Lung (tissue), 12 donors: Measurements from ENCODE around the gene SH3PXD2A. TPM values are rescaled to one million over a fixed set of nuclear protein-coding genes. Genes with fewer than 3 reads are reported as not detected.

ENCODE experiments used
- ATAC-seq: fragments of 200-7000 bp; cut with Tn5 transposase; one replicate; pipeline ENCODE4 v1.9.1; 2020; ENCODE audit warnings: moderate number of reproducible peaks; ENCODE audit not compliant: insufficient read depth, low FRiP score
- DNase-seq, 3 donors: peaks; one replicate each; pipeline ENCODE4 v3.0.0-alpha.2; 2013 to 2017
- H3K27ac ChIP-seq, 2 donors: one replicate each; pipeline ENCODE4 v1.5.1; 2013; ENCODE audit warnings: mild to moderate bottlenecking in 2 of 2, moderate library complexity in 2 of 2, control low read depth in 1 of 2, inconsistent platforms in 1 of 2, low read depth in 1 of 2, low read length in 1 of 2
- H3K27me3 ChIP-seq, 3 donors: one replicate each; pipeline ENCODE4 v1.5.1; 2013; ENCODE audit warnings: low read length in 2 of 3; ENCODE audit not compliant: control insufficient read depth in 3 of 3, insufficient read depth in 3 of 3
- H3K36me3 ChIP-seq, 4 donors: one replicate each; pipeline ENCODE4 v1.5.1; 2013; ENCODE audit warnings: low read length in 4 of 4, mild to moderate bottlenecking in 1 of 4, moderate library complexity in 1 of 4; ENCODE audit not compliant: control insufficient read depth in 4 of 4, insufficient read depth in 4 of 4
- H3K4me1 ChIP-seq, 5 donors: one replicate each; pipeline ENCODE4 v1.5.1; 2013; ENCODE audit warnings: low read length in 5 of 5, mild to moderate bottlenecking in 2 of 5, moderate library complexity in 1 of 5; ENCODE audit not compliant: control insufficient read depth in 5 of 5, insufficient read depth in 5 of 5
- H3K4me3 ChIP-seq: one replicate; pipeline ENCODE4 v1.5.1; 2013; ENCODE audit warnings: mild to moderate bottlenecking, control low read depth, moderate library complexity
- H3K9ac ChIP-seq, 2 donors: one replicate each; pipeline ENCODE4 v1.5.1; 2013; ENCODE audit warnings: low read length in 2 of 2, control low read depth in 1 of 2; ENCODE audit not compliant: insufficient read depth in 1 of 2
- H3K9me3 ChIP-seq, 4 donors: one replicate each; pipeline ENCODE4 v1.5.1; 2013; ENCODE audit warnings: low read length in 3 of 4, mild to moderate bottlenecking in 1 of 4, moderate library complexity in 1 of 4; ENCODE audit not compliant: control insufficient read depth in 4 of 4, insufficient read depth in 3 of 4
- WGBS, 2 donors: extraction: QIAGEN DNeasy Blood & Tissue Kit; methylation state at CpG; one replicate each; pipeline ENCODE4 v1.1.7; 2013; 5-methylcytosine and 5-hydroxymethylcytosine counted together
- polyA plus RNA-seq, 2 donors: library from polyadenylated mRNA; stranded (reverse); fragments of 200-250 nt; gene quantifications; one replicate each; pipeline ENCODE4 v1.2.1, GENCODE V29; 2013
- total RNA-seq, 2 donors: library from RNA; depleted of rRNA in 1 of 2; stranded (reverse); fragments of >200 nt in 1 of 2; gene quantifications; one replicate each; pipeline ENCODE4 v1.2.1, GENCODE V29; 2014 to 2021
- TF ChIP-seq, protein P1 (sequence below): IDR thresholded peaks from 2 replicates; pipeline ENCODE4 v1.5.1; 2012; ENCODE audit warnings: mild to moderate bottlenecking; ENCODE audit errors: control extremely low read depth, extremely low read depth
- donor health status: control.
- donor health status: control.
- donor health status: Bipolar disorder and iron deficiency.
- donor health status: healthy.
- donor health status: DM: yes; HTN: yes; CAD: no.

Gene SH3PXD2A
- total and polyA plus RNA-seq, 4 donors: 9.9 to 53.2 (median 29.2) TPM

- 95 to 99% methylated on average over 4 of the region's 4 CpGs for WGBS, 2 donors
- no peak for DNase-seq
- TF ChIP-seq, protein P1, sequence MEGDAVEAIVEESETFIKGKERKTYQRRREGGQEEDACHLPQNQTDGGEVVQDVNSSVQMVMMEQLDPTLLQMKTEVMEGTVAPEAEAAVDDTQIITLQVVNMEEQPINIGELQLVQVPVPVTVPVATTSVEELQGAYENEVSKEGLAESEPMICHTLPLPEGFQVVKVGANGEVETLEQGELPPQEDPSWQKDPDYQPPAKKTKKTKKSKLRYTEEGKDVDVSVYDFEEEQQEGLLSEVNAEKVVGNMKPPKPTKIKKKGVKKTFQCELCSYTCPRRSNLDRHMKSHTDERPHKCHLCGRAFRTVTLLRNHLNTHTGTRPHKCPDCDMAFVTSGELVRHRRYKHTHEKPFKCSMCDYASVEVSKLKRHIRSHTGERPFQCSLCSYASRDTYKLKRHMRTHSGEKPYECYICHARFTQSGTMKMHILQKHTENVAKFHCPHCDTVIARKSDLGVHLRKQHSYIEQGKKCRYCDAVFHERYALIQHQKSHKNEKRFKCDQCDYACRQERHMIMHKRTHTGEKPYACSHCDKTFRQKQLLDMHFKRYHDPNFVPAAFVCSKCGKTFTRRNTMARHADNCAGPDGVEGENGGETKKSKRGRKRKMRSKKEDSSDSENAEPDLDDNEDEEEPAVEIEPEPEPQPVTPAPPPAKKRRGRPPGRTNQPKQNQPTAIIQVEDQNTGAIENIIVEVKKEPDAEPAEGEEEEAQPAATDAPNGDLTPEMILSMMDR: no peak
- H3K4me3 ChIP-seq: no peak overlapping the region
- H3K36me3 ChIP-seq: peaks cover 0 to 5% (median under 1%) of the 10 kb centered on the region in 4 donors
- peaks cover 0 to 9% (median 8%) of the 10 kb centered on the region in 3 donors for H3K27me3 ChIP-seq
- H3K4me1 ChIP-seq: peaks cover 0 to 16% (median 8%) of the 10 kb centered on the region in 5 donors
- no peak overlapping the region for H3K9ac ChIP-seq
- peaks cover 0 to 6% (median 0%) of the 10 kb centered on the region in 4 donors for H3K9me3 ChIP-seq
- no peak overlapping the region for H3K27ac ChIP-seq
- ATAC-seq: no peak
Measured at GRCh38 chr10:103697787-103698186, 157.6 kb downstream of the SH3PXD2A start.

DNA sequence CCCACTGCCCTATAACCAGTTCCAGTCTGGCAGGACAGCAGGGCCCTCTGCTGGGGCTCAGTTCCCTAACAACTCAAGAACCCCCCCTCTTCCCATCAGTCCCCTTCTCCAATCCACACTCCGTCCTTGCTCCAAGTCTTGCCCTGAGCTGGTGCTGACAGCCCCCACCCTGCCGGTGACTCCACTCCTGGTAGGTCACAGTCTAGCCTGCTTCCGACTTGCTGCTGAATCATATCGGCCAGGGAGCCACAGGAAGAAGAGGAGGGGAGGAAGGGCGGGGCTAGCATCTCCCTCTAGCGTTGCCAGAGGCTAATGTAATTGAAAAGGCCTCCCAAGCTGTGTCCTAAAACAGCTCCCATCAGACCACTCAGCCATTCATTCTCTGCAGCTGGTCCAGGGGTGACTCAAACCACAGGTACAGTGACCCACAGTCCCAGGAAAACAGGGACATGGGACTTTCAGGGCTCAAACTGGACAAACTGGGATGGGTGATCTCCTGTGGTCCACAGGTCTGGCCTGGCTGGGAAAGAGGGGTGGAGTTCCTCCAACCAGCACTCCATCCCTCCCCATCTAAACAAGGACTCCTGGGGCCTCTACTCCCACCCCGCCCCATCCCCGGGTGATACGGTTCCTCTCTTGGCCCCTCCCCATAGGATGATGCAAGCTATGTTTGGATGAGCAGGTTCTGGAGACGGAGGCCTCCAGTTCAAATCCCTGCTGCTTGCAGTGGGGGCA is 158.8 kb downstream of the SH3PXD2A start:
- peak; percentile 33 for ATAC-seq
- H3K27ac ChIP-seq: no peak overlapping the region

DNA sequence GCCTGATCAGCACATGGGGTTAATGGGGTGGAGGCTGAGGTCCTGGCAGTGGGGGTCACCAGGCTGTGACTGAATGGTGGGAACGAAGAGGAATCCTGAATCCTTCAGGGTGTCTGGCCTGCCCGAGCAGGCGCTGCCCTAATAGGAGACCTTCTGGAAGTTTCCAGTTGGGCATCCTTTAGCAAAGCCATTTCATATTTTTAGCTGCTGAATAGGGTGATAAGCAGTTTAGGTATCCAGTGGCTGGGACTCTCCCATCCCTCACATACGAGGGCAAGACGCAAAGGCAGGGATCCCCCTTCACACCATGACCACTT is 159.3 kb downstream of the SH3PXD2A start:
- H3K36me3 ChIP-seq: peaks cover 0 to 5% (median under 1%) of the 10 kb centered on the region in 4 donors
- TF ChIP-seq, protein P1: no peak
- peaks cover 0 to 20% (median 10%) of the 10 kb centered on the region in 5 donors for H3K4me1 ChIP-seq
- H3K27ac ChIP-seq: no peak overlapping the region
- DNase-seq (no peak), ATAC-seq (no peak)
- H3K9me3 ChIP-seq: no peaks in the 10 kb centered on the region
- H3K9ac ChIP-seq: no peak overlapping the region
- 87 to 91% methylated on average over 5 of the region's 5 CpGs for WGBS, 2 donors
- no peak overlapping the region for H3K4me3 ChIP-seq
- peaks cover 0 to 9% (median 8%) of the 10 kb centered on the region in 3 donors for H3K27me3 ChIP-seq

More for the DNA sequence above, 158.8 kb downstream of the SH3PXD2A start:
- H3K36me3 ChIP-seq: peaks cover 0 to 5% (median under 1%) of the 10 kb centered on the region in 4 donors
- peak in 1 of 3 donors; percentile 35 for DNase-seq
- peaks cover 0 to 3% (median 0%) of the 10 kb centered on the region in 4 donors for H3K9me3 ChIP-seq
- no peak overlapping the region for H3K9ac ChIP-seq
- peaks cover 0 to 20% (median 10%) of the 10 kb centered on the region in 5 donors for H3K4me1 ChIP-seq
- H3K4me3 ChIP-seq: no peak overlapping the region
- TF ChIP-seq, protein P1: no peak
- 17 to 34% methylated on average over 10 of the region's 10 CpGs for WGBS, 2 donors
- H3K27me3 ChIP-seq: peaks cover 0 to 9% (median 8%) of the 10 kb centered on the region in 3 donors
